Glutamatergic neuron (in vitro differentiated cells): ENCODE results near the gene CSRNP3. TPM values are rescaled to one million over a fixed set of nuclear protein-coding genes. Genes with fewer than 3 reads are reported as not detected.

ENCODE experiments used
- DNase-seq: peaks from one replicate; pipeline ENCODE4 v3.0.0; 2022
- H3K27ac Mint-ChIP-seq: one replicate; pipeline ENCODE4 v1.8.0; 2020; ENCODE audit warnings: mild to moderate bottlenecking, mixed read lengths, inconsistent platforms; ENCODE audit not compliant: unreplicated experiment
- H3K27me3 Mint-ChIP-seq: one replicate; pipeline ENCODE4 v1.8.0; 2020; ENCODE audit warnings: mild to moderate bottlenecking, moderate library complexity, mixed read lengths, inconsistent platforms; ENCODE audit not compliant: unreplicated experiment
- H3K36me3 Mint-ChIP-seq: one replicate; pipeline ENCODE4 v1.8.0; 2020; ENCODE audit warnings: mild to moderate bottlenecking, mixed read lengths, inconsistent platforms; ENCODE audit not compliant: unreplicated experiment
- H3K4me1 Mint-ChIP-seq: one replicate; pipeline ENCODE4 v1.8.0; 2020; ENCODE audit warnings: mild to moderate bottlenecking, low read depth, mixed read lengths, inconsistent platforms; ENCODE audit not compliant: unreplicated experiment
- H3K4me3 Mint-ChIP-seq: one replicate; pipeline ENCODE4 v1.8.0; 2020; ENCODE audit warnings: mild to moderate bottlenecking, mixed read lengths, inconsistent platforms; ENCODE audit not compliant: unreplicated experiment
- H3K9me3 Mint-ChIP-seq: one replicate; pipeline ENCODE4 v1.8.0; 2020; ENCODE audit warnings: mild to moderate bottlenecking, moderate library complexity, mixed read lengths, inconsistent platforms; ENCODE audit not compliant: unreplicated experiment
- total RNA-seq: library from RNA; stranded (reverse); fragmentation: NEBNext Ultra II Directional; extraction: Animal tissue kit (Norgen Biotek cat#: 25700); gene quantifications from one replicate; pipeline ENCODE4 v1.2.1, GENCODE V29; 2021; ENCODE audit not compliant: unreplicated experiment
- TF ChIP-seq, protein P1 (sequence below): fragments of 200-600 bp; sonication (generic); IDR thresholded peaks from one replicate; pipeline ENCODE4 v1.5.0; 2021; ENCODE audit not compliant: partially characterized antibody, unreplicated experiment

Gene CSRNP3
- total RNA-seq, 1 donor from 2014 or later = 23.0 TPM

DNA sequence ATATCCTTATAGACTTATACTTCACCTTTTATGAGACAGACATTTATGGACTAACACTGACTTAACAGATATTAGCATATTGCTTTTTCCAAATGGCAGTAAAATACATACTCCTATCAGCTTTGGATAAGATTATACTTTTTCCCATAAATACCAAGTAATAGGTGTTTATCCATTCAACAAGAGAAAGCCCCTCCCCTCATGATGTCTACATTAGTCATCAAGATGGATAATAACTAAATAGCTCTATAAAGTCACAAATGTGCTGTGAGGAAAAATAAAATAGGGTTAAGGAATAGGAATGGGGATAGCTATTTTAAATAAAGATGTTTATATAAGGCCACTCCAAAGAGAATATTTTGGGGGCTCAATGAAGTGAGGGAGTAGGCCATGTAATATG lies 39.4 kb downstream of the CSRNP3 start:
- Mint-ChIP-seq H3K9me3 (no peaks in the 10 kb centered on the region), H3K36me3 (no peaks in the 10 kb centered on the region), H3K27ac (no peak overlapping the region), H3K4me3 (no peak overlapping the region), H3K4me1 (no peaks in the 10 kb centered on the region), H3K27me3 (no peaks in the 10 kb centered on the region)
- TF ChIP-seq, protein P1, sequence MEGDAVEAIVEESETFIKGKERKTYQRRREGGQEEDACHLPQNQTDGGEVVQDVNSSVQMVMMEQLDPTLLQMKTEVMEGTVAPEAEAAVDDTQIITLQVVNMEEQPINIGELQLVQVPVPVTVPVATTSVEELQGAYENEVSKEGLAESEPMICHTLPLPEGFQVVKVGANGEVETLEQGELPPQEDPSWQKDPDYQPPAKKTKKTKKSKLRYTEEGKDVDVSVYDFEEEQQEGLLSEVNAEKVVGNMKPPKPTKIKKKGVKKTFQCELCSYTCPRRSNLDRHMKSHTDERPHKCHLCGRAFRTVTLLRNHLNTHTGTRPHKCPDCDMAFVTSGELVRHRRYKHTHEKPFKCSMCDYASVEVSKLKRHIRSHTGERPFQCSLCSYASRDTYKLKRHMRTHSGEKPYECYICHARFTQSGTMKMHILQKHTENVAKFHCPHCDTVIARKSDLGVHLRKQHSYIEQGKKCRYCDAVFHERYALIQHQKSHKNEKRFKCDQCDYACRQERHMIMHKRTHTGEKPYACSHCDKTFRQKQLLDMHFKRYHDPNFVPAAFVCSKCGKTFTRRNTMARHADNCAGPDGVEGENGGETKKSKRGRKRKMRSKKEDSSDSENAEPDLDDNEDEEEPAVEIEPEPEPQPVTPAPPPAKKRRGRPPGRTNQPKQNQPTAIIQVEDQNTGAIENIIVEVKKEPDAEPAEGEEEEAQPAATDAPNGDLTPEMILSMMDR = no peak
- no peak for DNase-seq

DNA sequence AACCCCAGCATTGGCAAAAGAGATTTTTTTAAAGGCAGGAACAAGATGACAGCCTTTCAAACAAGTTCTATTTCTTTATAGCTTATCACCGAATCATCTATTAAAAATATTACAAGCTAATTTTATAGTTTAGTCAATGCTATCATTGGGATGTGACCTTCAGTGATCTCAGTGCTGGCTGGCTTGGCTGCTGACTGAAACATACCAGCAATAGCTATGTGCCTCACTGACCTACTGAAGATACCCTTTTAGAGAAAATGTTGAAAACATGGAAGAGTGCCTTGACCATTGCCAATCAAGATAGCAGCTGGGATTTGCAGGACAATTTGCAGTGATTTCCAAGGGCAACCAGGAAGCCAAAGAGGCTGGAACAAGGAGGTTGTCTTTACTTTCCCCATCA lies 44.0 kb downstream of the CSRNP3 start:
- DNase-seq = no peak
- Mint-ChIP-seq H3K4me1 (no peaks in the 10 kb centered on the region), H3K4me3 (no peak overlapping the region), H3K27ac (no peak overlapping the region), H3K36me3 (no peaks in the 10 kb centered on the region), H3K9me3 (no peaks in the 10 kb centered on the region), H3K27me3 (no peaks in the 10 kb centered on the region)
- TF ChIP-seq, protein P1 = no peak

DNA sequence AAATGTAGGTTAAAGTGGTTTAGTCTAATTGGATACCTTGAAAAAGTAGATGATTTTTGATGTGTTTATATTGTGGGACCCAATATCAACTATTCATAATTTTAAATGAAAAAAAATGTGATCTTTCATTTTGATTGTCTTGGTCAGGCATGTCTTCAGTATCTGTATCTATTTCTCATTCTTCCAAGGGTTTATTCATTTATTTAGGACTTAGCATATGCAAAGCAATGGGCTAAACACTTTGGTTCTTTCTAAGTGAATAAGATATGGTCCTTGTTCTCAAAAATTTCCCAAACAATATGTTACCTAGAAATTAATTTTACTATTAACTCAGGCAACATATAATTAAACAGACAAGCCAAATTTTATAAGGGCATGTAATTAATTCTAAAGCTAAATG lies 49.1 kb downstream of the CSRNP3 start:
- no peak for DNase-seq
- Mint-ChIP-seq H3K9me3 (no peaks in the 10 kb centered on the region), H3K27me3 (no peaks in the 10 kb centered on the region), H3K27ac (no peak overlapping the region), H3K4me1 (no peaks in the 10 kb centered on the region), H3K36me3 (no peaks in the 10 kb centered on the region), H3K4me3 (no peak overlapping the region)
- TF ChIP-seq, protein P1 = no peak

DNA sequence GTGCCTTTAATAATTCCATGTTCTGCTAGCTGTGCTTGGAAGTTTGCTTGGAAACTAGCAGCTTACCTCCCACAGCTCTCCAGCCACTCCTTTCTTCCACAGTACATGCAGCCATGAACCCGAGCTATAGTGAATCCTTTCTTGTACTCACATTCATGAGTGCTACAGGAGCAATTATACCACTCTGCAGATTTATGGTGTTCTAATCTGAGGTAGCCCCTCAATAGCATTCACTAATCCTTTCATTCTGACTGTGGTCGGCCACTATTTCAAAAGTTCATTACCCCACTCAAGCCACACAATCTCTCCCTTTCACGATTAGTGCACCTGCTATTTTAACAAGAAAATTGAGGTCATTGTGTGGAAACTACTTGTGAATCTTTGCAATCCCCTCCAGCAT lies 53.2 kb downstream of the CSRNP3 start:
- H3K4me1 Mint-ChIP-seq = no peaks in the 10 kb centered on the region
- DNase-seq = no peak
- H3K9me3 Mint-ChIP-seq = no peaks in the 10 kb centered on the region
- no peak overlapping the region for H3K4me3 Mint-ChIP-seq
- H3K27ac Mint-ChIP-seq = no peak overlapping the region
- TF ChIP-seq, protein P1 = no peak
- H3K27me3 Mint-ChIP-seq = no peaks in the 10 kb centered on the region
- no peaks in the 10 kb centered on the region for H3K36me3 Mint-ChIP-seq

DNA sequence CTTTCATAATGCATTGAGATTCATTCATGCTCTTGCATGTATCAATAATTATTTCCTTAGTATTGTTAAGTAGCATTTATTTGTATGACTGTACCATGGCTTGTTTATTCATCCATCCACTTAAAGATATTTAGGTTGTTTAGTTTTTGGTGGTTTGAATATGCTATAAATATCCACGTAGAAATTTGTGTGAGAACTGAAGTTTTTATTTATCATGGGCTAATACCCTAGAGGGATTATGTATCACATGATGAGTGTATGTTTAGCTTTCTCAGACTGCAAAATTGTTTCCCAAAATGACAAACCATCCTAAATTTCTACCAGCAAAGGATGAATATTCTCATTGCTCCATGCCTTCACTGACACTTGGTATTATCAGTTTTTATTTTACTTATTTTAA lies 55.2 kb downstream of the CSRNP3 start:
- H3K9me3 Mint-ChIP-seq = peaks cover 2% of the 10 kb centered on the region
- TF ChIP-seq, protein P1 = no peak
- H3K4me1 Mint-ChIP-seq = peaks cover 2% of the 10 kb centered on the region
- H3K4me3 Mint-ChIP-seq = no peak overlapping the region
- H3K36me3 Mint-ChIP-seq = peaks cover 4% of the 10 kb centered on the region
- no peaks in the 10 kb centered on the region for H3K27me3 Mint-ChIP-seq
- no peak overlapping the region for H3K27ac Mint-ChIP-seq
- DNase-seq = no peak
